ENCODE results near the gene TRIM9. TPM values are rescaled to one million over a fixed set of nuclear protein-coding genes. Genes with fewer than 3 reads are reported as not detected.

Gene TRIM9
- total RNA-seq, 2 experiments from 2014 or later, result 0.19 to 0.45 TPM

GRCh38 chr14:51093371-51094281 is 1.3 kb downstream of the TRIM9 start:
- no peak overlapping the region for H3K27ac Mint-ChIP-seq
- intact Hi-C loops (cut with DNase I, micrococcal nuclease), result loop anchor here in 1 of 2 experiments (2.0 kb wide), 1 partner anchor 147 kb away; the partner anchor contains the start of gene TMX1

GRCh38 chr14:51092965-51093364 is 1.9 kb downstream of the TRIM9 start:
- Histone ChIP-seq H3K4me1 (ENCODE audit: insufficient read depth, low read length) (peaks cover 25% of the 10 kb centered on the region), H3K9me3 (ENCODE audit: control insufficient read depth in 1 of 2, insufficient read depth in 1 of 2, low read length in 2 of 2) (peaks cover 0 to 7% of the 10 kb centered on the region in 2 experiments), H3K27me3 (ENCODE audit: control insufficient read depth in 1 of 2, insufficient read depth in 2 of 2, low read length in 2 of 2) (peaks cover 5 to 19% of the 10 kb centered on the region in 2 experiments), H3K36me3 (ENCODE audit: insufficient read depth, low read length) (no peaks in the 10 kb centered on the region), H3K27ac (ENCODE audit: low read depth in 1 of 2, low read length in 2 of 2) (no peak overlapping the region), H3K4me3 (ENCODE audit: low read length) (no peak overlapping the region)
- H3K4me1 Mint-ChIP-seq (ENCODE audit: low read depth), result peaks cover 13% of the 10 kb centered on the region
- H3K36me3 Mint-ChIP-seq (ENCODE audit: low read depth), result peaks cover 5% of the 10 kb centered on the region
- no peak for DNase-seq
- peak overlapping the region; percentile 99 for H3K4me3 Mint-ChIP-seq
- TF ChIP-seq CTCF (IDR thresholded peaks at IDR 0.05), result no peak
- no peaks in the 10 kb centered on the region for H3K9me3 Mint-ChIP-seq
- ChIA-PET POLR2A (no interaction called here), CTCF (no interaction called here)
- no peak overlapping the region for H3K27ac Mint-ChIP-seq
- ATAC-seq (ENCODE audit: poor library complexity), result no peak
- intact Hi-C loops (cut with DNase I, micrococcal nuclease), result no loop called here
- H3K27me3 Mint-ChIP-seq, result peaks cover 19% of the 10 kb centered on the region

More at GRCh38 chr14:51093371-51094281, 1.3 kb downstream of the TRIM9 start:
- DNase-seq (peak; percentile 17 to 72 (median 37)), ATAC-seq (ENCODE audit: poor library complexity) (peak; percentile 36)
- Histone ChIP-seq H3K4me3 (ENCODE audit: low read length) (peak overlapping the region; percentile 73), H3K27me3 (ENCODE audit: control insufficient read depth in 1 of 2, insufficient read depth in 2 of 2, low read length in 2 of 2) (peaks cover 5 to 19% of the 10 kb centered on the region in 2 experiments), H3K27ac (ENCODE audit: low read depth in 1 of 2, low read length in 2 of 2) (no peak overlapping the region), H3K4me1 (ENCODE audit: insufficient read depth, low read length) (peaks cover 25% of the 10 kb centered on the region), H3K9me3 (ENCODE audit: control insufficient read depth in 1 of 2, insufficient read depth in 1 of 2, low read length in 2 of 2) (peaks cover 0 to 7% of the 10 kb centered on the region in 2 experiments), H3K36me3 (ENCODE audit: insufficient read depth, low read length) (no peaks in the 10 kb centered on the region)
- Mint-ChIP-seq H3K4me1 (ENCODE audit: low read depth) (peaks cover 13% of the 10 kb centered on the region), H3K9me3 (no peaks in the 10 kb centered on the region), H3K27me3 (peaks cover 19% of the 10 kb centered on the region), H3K36me3 (ENCODE audit: low read depth) (peaks cover 5% of the 10 kb centered on the region), H3K4me3 (peak overlapping the region; percentile 99)
- ChIA-PET CTCF (no interaction called here), POLR2A (interaction anchor here (1.3 kb wide), 1 partner anchor 10 kb away, joined by 3 read pairs; no protein-coding TSS in a partner anchor)
- peak; percentile 45 for TF ChIP-seq CTCF (IDR thresholded peaks at IDR 0.05)

- ATAC-seq (ENCODE audit: poor library complexity), result no peak
These were observed 5.6 kb downstream of the TRIM9 start for GRCh38 chr14:51089278-51089677.

More at GRCh38 chr14:51089278-51089677, 5.6 kb downstream of the TRIM9 start:
- H3K9me3 ChIP-seq (ENCODE audit: control insufficient read depth in 1 of 2, insufficient read depth in 1 of 2, low read length in 2 of 2), result peaks cover 0 to 7% of the 10 kb centered on the region in 2 experiments
- CTCF ChIA-PET, result no interaction called here
- no peak overlapping the region for H3K27ac Mint-ChIP-seq
- H3K4me3 ChIP-seq (ENCODE audit: low read length), result no peak overlapping the region
- peaks cover 5 to 14% of the 10 kb centered on the region in 2 experiments for H3K27me3 ChIP-seq (ENCODE audit: control insufficient read depth in 1 of 2, insufficient read depth in 2 of 2, low read length in 2 of 2)
- no peaks in the 10 kb centered on the region for H3K36me3 ChIP-seq (ENCODE audit: insufficient read depth, low read length)
- DNase-seq, result no peak
- H3K4me1 Mint-ChIP-seq (ENCODE audit: low read depth), result peaks cover 5% of the 10 kb centered on the region
- H3K4me1 ChIP-seq (ENCODE audit: insufficient read depth, low read length), result peaks cover 11% of the 10 kb centered on the region
- intact Hi-C loops (cut with DNase I, micrococcal nuclease), result no loop called here
- no peak overlapping the region for H3K27ac ChIP-seq (ENCODE audit: low read depth in 1 of 2, low read length in 2 of 2)
- POLR2A ChIA-PET, result no interaction called here
- no peaks in the 10 kb centered on the region for H3K36me3 Mint-ChIP-seq (ENCODE audit: low read depth)
- no peak for TF ChIP-seq CTCF (IDR thresholded peaks at IDR 0.05)
- H3K27me3 Mint-ChIP-seq, result peaks cover 8% of the 10 kb centered on the region
- no peak overlapping the region for H3K4me3 Mint-ChIP-seq
- H3K9me3 Mint-ChIP-seq, result no peaks in the 10 kb centered on the region

Data from CD4-positive, alpha-beta T cell (primary cell).